ENCODE measurements around the gene KANSL1.

DNA sequence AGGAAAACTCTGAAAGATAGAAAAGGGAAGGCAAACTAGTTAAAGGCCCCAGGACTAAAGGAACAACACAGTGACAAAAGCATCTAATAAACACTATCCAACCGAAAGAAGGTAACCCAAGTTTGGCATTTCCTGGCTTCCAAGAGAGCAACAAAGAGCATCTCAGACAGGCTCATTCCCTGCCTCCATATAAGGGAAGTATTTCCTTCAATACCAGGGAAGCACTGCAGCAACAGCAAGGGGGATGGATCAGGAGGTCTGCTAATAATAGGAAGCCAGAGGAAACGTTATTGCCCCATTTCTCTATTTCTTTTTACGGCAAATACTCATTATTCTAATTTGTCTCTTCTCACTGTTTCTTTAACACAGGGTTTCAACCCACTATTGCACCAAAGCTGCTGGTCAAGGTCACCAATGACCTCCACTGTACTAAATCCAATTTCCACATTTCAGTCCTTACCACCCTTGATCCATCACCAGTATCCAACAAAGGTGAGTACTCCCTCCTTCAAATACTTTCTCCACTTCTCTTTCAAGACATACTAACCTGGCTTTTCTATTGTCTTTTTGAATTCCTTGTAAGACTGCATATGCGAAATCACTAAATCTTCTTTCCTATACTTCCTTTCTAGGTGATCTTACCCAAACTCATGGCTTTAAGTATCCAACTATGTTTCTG is 86.1 kb downstream of the KANSL1 start:
- TF ChIP-seq, protein P1, sequence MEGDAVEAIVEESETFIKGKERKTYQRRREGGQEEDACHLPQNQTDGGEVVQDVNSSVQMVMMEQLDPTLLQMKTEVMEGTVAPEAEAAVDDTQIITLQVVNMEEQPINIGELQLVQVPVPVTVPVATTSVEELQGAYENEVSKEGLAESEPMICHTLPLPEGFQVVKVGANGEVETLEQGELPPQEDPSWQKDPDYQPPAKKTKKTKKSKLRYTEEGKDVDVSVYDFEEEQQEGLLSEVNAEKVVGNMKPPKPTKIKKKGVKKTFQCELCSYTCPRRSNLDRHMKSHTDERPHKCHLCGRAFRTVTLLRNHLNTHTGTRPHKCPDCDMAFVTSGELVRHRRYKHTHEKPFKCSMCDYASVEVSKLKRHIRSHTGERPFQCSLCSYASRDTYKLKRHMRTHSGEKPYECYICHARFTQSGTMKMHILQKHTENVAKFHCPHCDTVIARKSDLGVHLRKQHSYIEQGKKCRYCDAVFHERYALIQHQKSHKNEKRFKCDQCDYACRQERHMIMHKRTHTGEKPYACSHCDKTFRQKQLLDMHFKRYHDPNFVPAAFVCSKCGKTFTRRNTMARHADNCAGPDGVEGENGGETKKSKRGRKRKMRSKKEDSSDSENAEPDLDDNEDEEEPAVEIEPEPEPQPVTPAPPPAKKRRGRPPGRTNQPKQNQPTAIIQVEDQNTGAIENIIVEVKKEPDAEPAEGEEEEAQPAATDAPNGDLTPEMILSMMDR (IDR thresholded peaks at IDR 0.05) = no peak
- TF ChIP-seq EP300 (IDR thresholded peaks at IDR 0.05) (no peak), POLR2AphosphoS5 (IDR thresholded peaks at IDR 0.05) (no peak), POLR2A (IDR thresholded peaks at IDR 0.05) (no peak)

Measured in gastroesophageal sphincter (tissue), 3 donors.